H1 (cell line): Measurements from ENCODE around the gene EZH1. TPM values are rescaled to one million over a fixed set of nuclear protein-coding genes. Genes with fewer than 3 reads are reported as not detected.

Experiments
- CTCF ChIA-PET: fragments of 300-600 bp; sonication (Branson Sonifier 250); formaldehyde crosslinking; loops from one replicate; lab custom pipeline; 2021; ENCODE audit not compliant: partially characterized antibody; lab: Charles Lee
- POLR2A ChIA-PET: fragments of 300-600 bp; sonication (Branson Sonifier 250); formaldehyde crosslinking; loops from one replicate; lab custom pipeline; 2021; ENCODE audit warnings: inconsistent platforms; ENCODE audit not compliant: partially characterized antibody; lab: Charles Lee
- DNase-seq, 2 experiments: peaks; one replicate each; pipeline versions ENCODE4 v3.0.0 to v3.0.0-alpha.2; 2010 to 2022; ENCODE audit warnings: low spot score in 2 of 2, low read depth in 1 of 2, mixed read lengths in 1 of 2
- FAIRE-seq: peaks from 2 replicates; lab custom pipeline; 2011; peaks lifted over from hg19 to GRCh38; lab: Jason Lieb, UNC
- H2AFZ ChIP-seq: 2 replicates; pipeline ENCODE4 v1.8.1; 2012; ENCODE audit warnings: low read length, inconsistent platforms
- H2AK5ac ChIP-seq: 2 replicates; pipeline ENCODE4 v1.6.1; 2013; ENCODE audit warnings: low read depth, low read length
- H2BK120ac ChIP-seq: replicated peaks from 2 replicates; pipeline ENCODE3; 2013; ENCODE audit warnings: low read depth, low read length, inconsistent platforms
- H2BK12ac ChIP-seq: 2 replicates; pipeline ENCODE4 v1.6.1; 2013; ENCODE audit warnings: low read depth, low read length
- H2BK15ac ChIP-seq: 2 replicates; pipeline ENCODE4 v1.6.1; 2013; ENCODE audit warnings: low read length
- H2BK20ac ChIP-seq: 2 replicates; pipeline ENCODE4 v1.6.1; 2013; ENCODE audit warnings: low read length
- H2BK5ac ChIP-seq: 2 replicates; pipeline ENCODE4 v1.6.1; 2013; ENCODE audit warnings: low read depth, low read length
- H3K14ac ChIP-seq: 2 replicates; pipeline ENCODE4 v1.6.1; 2013; ENCODE audit warnings: inconsistent platforms; ENCODE audit not compliant: insufficient read length
- H3K18ac ChIP-seq: 2 replicates; pipeline ENCODE4 v1.6.1; 2013; ENCODE audit warnings: low read length; ENCODE audit errors: extremely low read depth
- H3K23ac ChIP-seq: 2 replicates; pipeline ENCODE4 v1.6.1; 2013; ENCODE audit warnings: inconsistent platforms; ENCODE audit not compliant: insufficient read length
- H3K23me2 ChIP-seq: 2 replicates; pipeline ENCODE4 v1.6.1; 2013; ENCODE audit warnings: low read depth, low read length
- H3K27ac ChIP-seq: 2 replicates; pipeline ENCODE4 v1.6.1; 2011; ENCODE audit warnings: low read depth, low read length, inconsistent platforms
- H3K27me3 ChIP-seq, 4 experiments: replicated peaks in 1 of 4; 1 replicate in 1 of 4; 2 replicates in 3 of 4; pipeline versions ENCODE4 v1.6.1 to v1.8.1; 2011 to 2013; ENCODE audit warnings: low read length in 3 of 4, mild to moderate bottlenecking in 3 of 4, inconsistent platforms in 2 of 4, mixed read lengths in 2 of 4, moderate library complexity in 1 of 4; ENCODE audit not compliant: control insufficient read depth in 3 of 4, insufficient read depth in 3 of 4; ENCODE audit errors: extremely low read depth in 1 of 4
- H3K36me3 ChIP-seq, 4 experiments: 2 replicates each; pipeline versions ENCODE4 v1.6.1 to v1.8.1; 2011 to 2013; ENCODE audit warnings: mild to moderate bottlenecking in 4 of 4, low read length in 3 of 4, moderate library complexity in 2 of 4, control low read depth in 1 of 4, inconsistent platforms in 1 of 4; ENCODE audit not compliant: insufficient read depth in 4 of 4, control insufficient read depth in 2 of 4
- H3K4ac ChIP-seq: replicated peaks from 2 replicates; pipeline ENCODE3; 2013; ENCODE audit warnings: low read length, low read depth, mixed read lengths, inconsistent platforms; ENCODE audit not compliant: insufficient read length
- H3K4me1 ChIP-seq, 4 experiments: replicated peaks in 1 of 4; 1 replicate in 1 of 4; 2 replicates in 3 of 4; pipeline versions ENCODE4 v1.6.1 to v1.8.1; 2011 to 2013; ENCODE audit warnings: low read length in 3 of 4, inconsistent platforms in 2 of 4, mixed read lengths in 1 of 4; ENCODE audit not compliant: insufficient read depth in 4 of 4, control insufficient read depth in 3 of 4
- H3K4me2 ChIP-seq, 2 experiments: 2 replicates each; pipeline versions ENCODE4 v1.6.1 to v1.8.1; 2011 to 2013; ENCODE audit warnings: low read depth in 2 of 2, low read length in 2 of 2, control low read depth in 1 of 2, inconsistent platforms in 1 of 2, mild to moderate bottlenecking in 1 of 2; ENCODE audit not compliant: insufficient read depth in 1 of 2
- H3K4me3 ChIP-seq, 4 experiments: fragments of 200-600, 300-600 bp in 1 of 4; sonication (generic), shearing (Covaris generic), sonication (Bioruptor Twin) in 1 of 4; 2 replicates each; pipeline versions ENCODE4 v1.5.1 to v1.8.1; 2011 to 2016; ENCODE audit warnings: low read length in 4 of 4, low read depth in 3 of 4, control low read depth in 2 of 4, inconsistent platforms in 2 of 4, mild to moderate bottlenecking in 2 of 4, mixed read lengths in 1 of 4, moderate library complexity in 1 of 4; ENCODE audit not compliant: insufficient read depth in 2 of 4; ENCODE audit errors: extremely low read depth in 1 of 4
- H3K56ac ChIP-seq: replicated peaks from 2 replicates; pipeline ENCODE3; 2013; ENCODE audit warnings: low read depth, mild to moderate bottlenecking, mixed read lengths, low read length, inconsistent platforms; ENCODE audit not compliant: insufficient read length
- H3K79me1 ChIP-seq: 2 replicates; pipeline ENCODE4 v1.6.1; 2013; ENCODE audit warnings: low read depth, low read length, control low read depth
- H3K79me2 ChIP-seq, 2 experiments: 2 replicates each; pipeline versions ENCODE4 v1.6.1 to v1.8.1; 2012 to 2013; ENCODE audit warnings: low read length in 2 of 2, mild to moderate bottlenecking in 2 of 2, inconsistent platforms in 1 of 2; ENCODE audit not compliant: insufficient read depth in 2 of 2, control insufficient read depth in 1 of 2
- H3K9ac ChIP-seq, 4 experiments: replicated peaks in 1 of 4; 1 replicate in 1 of 4; 2 replicates in 3 of 4; pipeline versions ENCODE4 v1.6.1 to v1.8.1; 2011 to 2013; ENCODE audit warnings: low read depth in 3 of 4, low read length in 3 of 4, control low read depth in 2 of 4, mild to moderate bottlenecking in 2 of 4, moderate library complexity in 2 of 4, inconsistent platforms in 1 of 4; ENCODE audit errors: extremely low read depth in 1 of 4
- H3K9me3 ChIP-seq, 2 experiments: 2 replicates each; pipeline versions ENCODE4 v1.6.1 to v1.8.1; 2012 to 2013; ENCODE audit warnings: mild to moderate bottlenecking in 2 of 2, moderate library complexity in 2 of 2, control low read depth in 1 of 2, inconsistent platforms in 1 of 2, low read depth in 1 of 2, low read length in 1 of 2, mixed read lengths in 1 of 2; ENCODE audit not compliant: insufficient read depth in 2 of 2
- H4K20me1 ChIP-seq, 2 experiments: replicated peaks in 1 of 2; 2 replicates each; pipeline versions ENCODE3 to v1.8.1; 2011 to 2013; ENCODE audit warnings: inconsistent platforms in 2 of 2, low read length in 2 of 2, mild to moderate bottlenecking in 1 of 2; ENCODE audit not compliant: insufficient read depth in 2 of 2, control insufficient read depth in 1 of 2
- H4K5ac ChIP-seq: 2 replicates; pipeline ENCODE4 v1.6.1; 2013; ENCODE audit warnings: low read length, low read depth, mixed read lengths, inconsistent platforms; ENCODE audit not compliant: insufficient read length
- H4K8ac ChIP-seq: 2 replicates; pipeline ENCODE4 v1.8.0; 2013; ENCODE audit warnings: mild to moderate bottlenecking, moderate library complexity, low read length, inconsistent platforms; ENCODE audit not compliant: insufficient read depth; ENCODE audit errors: extremely low read depth
- H4K91ac ChIP-seq: replicated peaks from 2 replicates; pipeline ENCODE3; 2013; ENCODE audit warnings: low read length, mixed read lengths, inconsistent platforms; ENCODE audit not compliant: insufficient read length
- CBX5 ChIP-seq: fragments of 300-800, 300-1000 bp; sonication (generic); IDR thresholded peaks from 2 replicates; pipeline ENCODE4 v1.7.1; 2016; ENCODE audit warnings: antibody characterized with exemption, low read length, low read depth
- CHD2 ChIP-seq: IDR thresholded peaks from 2 replicates; pipeline ENCODE4 v1.6.1; 2012; ENCODE audit warnings: low read length, improper control_type of control experiment
- HDAC2 ChIP-seq, 2 experiments: fragments of 300-600 bp in 1 of 2; sonication (generic) in 1 of 2; IDR thresholded peaks; 2 replicates each; pipeline ENCODE4 v1.6.1; 2011 to 2012; ENCODE audit warnings: low read depth in 2 of 2, low read length in 2 of 2, mild to moderate bottlenecking in 2 of 2, moderate library complexity in 2 of 2, borderline replicate concordance in 1 of 2, inconsistent platforms in 1 of 2
- MAFK ChIP-seq: IDR thresholded peaks from 2 replicates; pipeline ENCODE4 v1.6.1; 2012; ENCODE audit warnings: low read depth, mild to moderate bottlenecking, improper control_type of control experiment, low read length
- NANOG ChIP-seq: IDR thresholded peaks from 2 replicates; pipeline ENCODE4 v1.6.1; 2011; ENCODE audit warnings: low read length, low read depth, mild to moderate bottlenecking, inconsistent platforms; ENCODE audit not compliant: insufficient read depth, poor library complexity, severe bottlenecking
- POLR2AphosphoS5 ChIP-seq: IDR thresholded peaks from 2 replicates; pipeline ENCODE4 v1.6.1; 2011; ENCODE audit warnings: low read depth, low read length
- SIN3A ChIP-seq, 2 experiments: IDR thresholded peaks in 1 of 2; conservative IDR thresholded peaks in 1 of 2; 2 replicates each; pipeline ENCODE4 v1.6.1; 2011 to 2012; ENCODE audit warnings: low read length in 2 of 2, improper control_type of control experiment in 1 of 2, low read depth in 1 of 2, mild to moderate bottlenecking in 1 of 2
- TAF7 ChIP-seq: optimal IDR thresholded peaks from 2 replicates; pipeline ENCODE3; 2011; ENCODE audit warnings: low read depth, mild to moderate bottlenecking, inconsistent platforms, low read length, moderate library complexity, borderline replicate concordance
- TEAD4 ChIP-seq: IDR thresholded peaks from 2 replicates; pipeline ENCODE4 v1.6.1; 2012; ENCODE audit warnings: low read depth, low read length, inconsistent platforms, mixed read lengths
- WGBS, 2 experiments: shearing (Covaris generic) in 1 of 2; methylation state at CpG; one replicate each; pipeline versions ENCODE4 v1.1.6 to v1.1.7; 2013 to 2015; ENCODE audit warnings: low lambda C conversion rate in 2 of 2, mixed read lengths in 2 of 2, inconsistent platforms in 1 of 2, low coverage in 1 of 2, missing lambda C conversion rate in 1 of 2; ENCODE audit not compliant: insufficient replicate concordance in 2 of 2, insufficient coverage in 1 of 2, insufficient read length in 1 of 2; ENCODE audit errors: extremely low coverage in 1 of 2, missing lambda C conversion rate in 1 of 2; 5-methylcytosine and 5-hydroxymethylcytosine counted together
- polyA plus RNA-seq, 7 experiments: library from polyadenylated mRNA; depleted of rRNA in 3 of 7; stranded (reverse) in 5 of 7; unstranded in 2 of 7; fragments of >200 nt in 5 of 7; fragments of 200-250 nt in 2 of 7; gene quantifications; 1 replicate in 5 of 7; 2 replicates in 1 of 7; 4 replicates in 1 of 7; pipeline versions ENCODE4 v1.2.1 to v1.2.3, GENCODE V29; 2011 to 2013; ENCODE audit warnings: missing spikeins in 2 of 7, mixed read lengths in 2 of 7
- total RNA-seq: library from RNA; stranded (reverse); fragmentation: NEBNext Ultra II Directional; extraction: Animal tissue kit (Norgen Biotek cat#: 25700); gene quantifications from 2 replicates; pipeline ENCODE4 v1.2.1, GENCODE V29; 2021

EZH1 gene
- total and polyA plus RNA-seq, 2 of the 8 experiments (the other 6 are each of a cell fraction or from before 2014, with no cell fraction given) = 17.4 to 20.8 TPM

DNA sequence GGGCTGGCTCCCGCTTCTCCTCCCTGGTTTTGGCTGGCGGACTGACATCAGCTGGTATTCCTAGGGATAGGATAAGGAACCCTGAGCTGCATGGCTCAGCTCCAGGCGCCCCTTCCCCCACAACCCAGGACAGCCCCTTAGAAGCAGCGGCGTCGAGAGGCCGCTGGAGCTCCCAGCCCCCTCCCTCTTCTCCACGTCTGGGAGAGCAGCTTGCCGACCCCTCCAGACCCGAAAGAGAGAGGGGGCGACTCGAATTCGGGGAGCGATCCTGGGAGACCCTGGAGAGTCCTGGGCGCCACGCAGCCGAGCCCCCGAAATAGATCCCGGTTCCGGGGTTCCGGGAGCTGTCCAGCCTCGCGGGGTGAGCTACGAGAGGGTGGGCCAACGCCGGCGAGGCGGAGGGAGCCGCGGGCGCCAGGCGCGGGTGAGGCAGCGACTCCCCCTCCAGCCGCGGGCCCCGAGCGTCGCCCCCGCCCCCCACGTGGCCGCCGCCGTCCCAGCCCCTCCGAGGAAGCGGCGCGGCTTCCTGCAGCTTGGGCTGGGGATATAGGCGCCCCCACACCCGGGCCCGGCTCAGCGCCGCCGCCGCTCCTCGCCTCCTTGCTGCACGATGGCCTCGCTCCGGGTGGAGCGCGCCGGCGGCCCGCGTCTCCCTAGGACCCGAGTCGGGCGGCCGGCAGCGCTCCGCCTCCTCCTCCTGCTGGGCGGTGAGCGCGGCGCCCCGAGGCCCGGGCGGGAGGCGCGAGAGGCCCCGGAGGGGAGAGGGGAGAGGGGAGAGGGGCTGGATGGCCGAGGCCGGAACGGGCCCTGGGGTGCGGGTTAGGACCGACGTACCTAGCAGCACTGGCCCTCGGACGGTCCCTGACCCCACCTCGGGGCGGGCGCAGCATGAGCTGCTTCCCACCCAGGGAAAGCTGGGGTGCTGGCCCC, 16.1 kb upstream of the EZH1 start, which contains the start of gene RAMP2:
RAMP2 (plus strand) TSS at position 576 of the 930 bp plus-strand sequence; CDS start at position 611, 35 bp downstream.
- Histone ChIP-seq H2BK120ac (no peak within 1 kb of the TSS), H3K4me1 (peaks cover 5 to 17% (median 9%) of the 10 kb centered on the region in 4 experiments), H2BK12ac (0 out of 2 replicates have a peak within 1 kb of the TSS, but pooled peaks have one; percentile 33), H3K4ac (no peak within 1 kb of the TSS), H3K27me3 (peaks cover 12 to 28% (median 24%) of the 10 kb centered on the region in 4 experiments), H4K5ac (no peak within 1 kb of the TSS), H4K91ac (no peak within 1 kb of the TSS), H3K56ac (no peak within 1 kb of the TSS), H3K27ac (no peak within 1 kb of the TSS), H2BK15ac (no peak within 1 kb of the TSS; the same call in 1 of the 2 replicates), H2AFZ (peak within 1 kb of the TSS; percentile 90), H3K79me2 (no peaks in the 10 kb centered on the region), H2BK20ac (peak within 1 kb of the TSS; percentile 48; the same call in 1 of the 2 replicates), H3K23ac (no peak within 1 kb of the TSS), H3K23me2 (peaks cover 12% of the 10 kb centered on the region; the same call in 1 of the 2 replicates), H4K8ac (peak within 1 kb of the TSS; percentile 73), H3K9ac (peak within 1 kb of the TSS in 3 of 4 experiments; percentile 14 to 59 (median 25); a peak in 1 of 7 replicates), H3K18ac (peak within 1 kb of the TSS; percentile 82), H2BK5ac (no peak within 1 kb of the TSS; the same call in 1 of the 2 replicates), H2AK5ac (no peak within 1 kb of the TSS), H3K79me1 (no peaks in the 10 kb centered on the region), H3K4me2 (peak within 1 kb of the TSS; percentile 79 to 83), H3K36me3 (no peaks in the 10 kb centered on the region), H3K4me3 (peak within 1 kb of the TSS; percentile 42 to 86 (median 60)), H3K14ac (no peak within 1 kb of the TSS), H4K20me1 (no peaks in the 10 kb centered on the region), H3K9me3 (no peaks in the 10 kb centered on the region)
- WGBS, 2 experiments = 5% methylated on average over 36 of the region's 92 CpGs; no CpG with 5 or more reads in 1 of the 2 experiments
- ChIA-PET CTCF (interaction anchor here (0.5 to 5.9 kb wide), 15 partner anchors 10 to 266 kb away, joined by 3 to 81 read pairs (median 4); partner anchors contain the start of genes BECN1, CNTD1, COA3 and PSMC3IP), POLR2A (interaction anchor here (0.7 to 4.3 kb wide), 15 partner anchors 9 to 183 kb away, joined by 3 to 46 read pairs (median 4); partner anchors contain the start of genes BECN1, PSMC3IP, PSME3 and RETREG3)
- FAIRE-seq = no peak
- peak in 1 of 2 experiments; percentile 79 for DNase-seq
- TF ChIP-seq CHD2 = no peak
- no peak for TF ChIP-seq TAF7
- no peak for TF ChIP-seq MAFK
- no peak for TF ChIP-seq CBX5
- TF ChIP-seq POLR2AphosphoS5 = no peak
- peak in 1 of 2 experiments; percentile 50; a peak in 2 of 4 replicates for TF ChIP-seq HDAC2 (IDR thresholded peaks at IDR 0.05; ENCODE audit: borderline replicate concordance in 1 of 2, low read depth in 2 of 2, low read length in 2 of 2)
- TF ChIP-seq TEAD4 = no peak
- TF ChIP-seq NANOG = no peak
- 0 out of 4 replicates have a peak, but pooled peaks of 1 of the 2 experiments have one; percentile 45 for TF ChIP-seq SIN3A (conservative IDR thresholded peaks at IDR 0.05 in 1 of 2, IDR thresholded peaks at IDR 0.05 in 1 of 2; ENCODE audit: low read depth in 1 of 2, low read length in 2 of 2)
